K562 (cell line): ENCODE measurements around the gene BSDC1. TPM values are rescaled to one million over a fixed set of nuclear protein-coding genes. Genes with fewer than 3 reads are reported as not detected.

Experiments used
- BCOR ChIP-seq: fragments of 450-650 bp; IDR thresholded peaks from 2 replicates; pipeline ENCODE4 v1.6.1; 2016
- GTF2E2 ChIP-seq: fragments of 200-800 bp; sonication (Bioruptor generic); IDR thresholded peaks from 2 replicates; pipeline ENCODE4 v1.6.1; 2016; ENCODE audit warnings: missing genetic modification characterization, missing compliant biosample characterization
- KDM1A ChIP-seq, 2 experiments: fragments of 450-650 bp; IDR thresholded peaks; 2 replicates each; pipeline ENCODE4 v1.6.1; 2016; ENCODE audit warnings: mild to moderate bottlenecking in 2 of 2
- KLF6 ChIP-seq: fragments of 250-450 bp; sonication (Bioruptor Pico); IDR thresholded peaks from 2 replicates; pipeline ENCODE4 v1.4.0; 2020; ENCODE audit warnings: mild to moderate bottlenecking, moderate library complexity, borderline replicate concordance
- NCOR1 ChIP-seq: fragments of 450-650 bp; IDR thresholded peaks from 2 replicates; pipeline ENCODE4 v1.6.1; 2016; ENCODE audit warnings: mild to moderate bottlenecking, moderate library complexity
- PHTF2 ChIP-seq: fragments of 250-450 bp; sonication (Bioruptor Pico); IDR thresholded peaks from 2 replicates; pipeline ENCODE4 v1.5.0; 2021; ENCODE audit warnings: mild to moderate bottlenecking
- SRSF7 ChIP-seq: fragments of 200-400 bp; formaldehyde crosslinking; optimal IDR thresholded peaks from 2 replicates; pipeline ENCODE3; 2017; ENCODE audit warnings: mild to moderate bottlenecking, low read depth, low read length
- TAF9B ChIP-seq: fragments of 450-650 bp; IDR thresholded peaks from 2 replicates; pipeline ENCODE4 v1.6.1; 2018; ENCODE audit warnings: mild to moderate bottlenecking; ENCODE audit not compliant: partially characterized antibody
- ZFP1 ChIP-seq: fragments of 450-650 bp; formaldehyde crosslinking; IDR thresholded peaks from 2 replicates; pipeline ENCODE4 v1.4.0; 2020; ENCODE audit warnings: mild to moderate bottlenecking, mixed read lengths
- ZNF217 ChIP-seq: sonication (generic); formaldehyde crosslinking; IDR thresholded peaks from 2 replicates; pipeline ENCODE4 v1.8.0; 2022; ENCODE audit warnings: mild to moderate bottlenecking, missing genetic modification reagents
- ZNF41 ChIP-seq: fragments of 250-450 bp; sonication (Bioruptor Pico); conservative IDR thresholded peaks from 2 replicates; pipeline ENCODE4 v1.4.0; 2020; ENCODE audit warnings: mild to moderate bottlenecking
- polyA plus RNA-seq, 8 experiments: library from polyadenylated mRNA; depleted of rRNA in 4 of 8; stranded (reverse) in 5 of 8; unstranded in 3 of 8; fragments of >200 nt; fragmentation: Nextera tagmentation in 2 of 8; fragmentation: Illumina TruSeq in 1 of 8; extraction: Ambion mirVana in 2 of 8; extraction: Trizol in 1 of 8; gene quantifications; 2 replicates each; pipeline versions ENCODE4 v1.2.1 to v1.2.3, GENCODE V29; 2011 to 2014; ENCODE audit warnings: inconsistent platforms in 1 of 8, missing spikeins in 1 of 8
- total RNA-seq, 7 experiments: library from RNA; depleted of rRNA in 6 of 7; stranded (reverse); fragments of >200 nt in 6 of 7; fragmentation: Illumina TruSeq in 2 of 7; extraction: Trizol in 2 of 7; gene quantifications; 2 replicates each; pipeline versions ENCODE4 v1.2.1 to v1.2.3, GENCODE V29; 2011 to 2021; ENCODE audit warnings: low replicate concordance in 1 of 7
- TF ChIP-seq, protein P1 (sequence below): IDR thresholded peaks from 3 replicates; pipeline ENCODE4 v1.6.1; 2011; ENCODE audit warnings: borderline replicate concordance, mild to moderate bottlenecking, moderate library complexity; ENCODE audit not compliant: insufficient read length; ENCODE audit errors: extremely low read depth
- TF ChIP-seq, protein P2 (sequence below): fragments of 450-650 bp; IDR thresholded peaks from 2 replicates; pipeline ENCODE4 v1.6.1; 2018; ENCODE audit warnings: mild to moderate bottlenecking, low read depth; ENCODE audit not compliant: partially characterized antibody
- TF ChIP-seq, protein P3 (sequence below): fragments of 250-450 bp; sonication (Bioruptor Pico); IDR thresholded peaks from 2 replicates; pipeline ENCODE4 v1.4.0; 2020
- TF ChIP-seq, protein P4 (sequence below): sonication (generic); formaldehyde crosslinking; IDR thresholded peaks from 2 replicates; pipeline ENCODE4 v1.8.1; 2023; ENCODE audit warnings: mild to moderate bottlenecking, missing genetic modification reagents

BSDC1 gene
- total and polyA plus RNA-seq, 9 of the 15 experiments (the other 6 are each of a cell fraction or from before 2014, with no cell fraction given) = 10.2 to 96.8 (median 73.1) TPM

DNA sequence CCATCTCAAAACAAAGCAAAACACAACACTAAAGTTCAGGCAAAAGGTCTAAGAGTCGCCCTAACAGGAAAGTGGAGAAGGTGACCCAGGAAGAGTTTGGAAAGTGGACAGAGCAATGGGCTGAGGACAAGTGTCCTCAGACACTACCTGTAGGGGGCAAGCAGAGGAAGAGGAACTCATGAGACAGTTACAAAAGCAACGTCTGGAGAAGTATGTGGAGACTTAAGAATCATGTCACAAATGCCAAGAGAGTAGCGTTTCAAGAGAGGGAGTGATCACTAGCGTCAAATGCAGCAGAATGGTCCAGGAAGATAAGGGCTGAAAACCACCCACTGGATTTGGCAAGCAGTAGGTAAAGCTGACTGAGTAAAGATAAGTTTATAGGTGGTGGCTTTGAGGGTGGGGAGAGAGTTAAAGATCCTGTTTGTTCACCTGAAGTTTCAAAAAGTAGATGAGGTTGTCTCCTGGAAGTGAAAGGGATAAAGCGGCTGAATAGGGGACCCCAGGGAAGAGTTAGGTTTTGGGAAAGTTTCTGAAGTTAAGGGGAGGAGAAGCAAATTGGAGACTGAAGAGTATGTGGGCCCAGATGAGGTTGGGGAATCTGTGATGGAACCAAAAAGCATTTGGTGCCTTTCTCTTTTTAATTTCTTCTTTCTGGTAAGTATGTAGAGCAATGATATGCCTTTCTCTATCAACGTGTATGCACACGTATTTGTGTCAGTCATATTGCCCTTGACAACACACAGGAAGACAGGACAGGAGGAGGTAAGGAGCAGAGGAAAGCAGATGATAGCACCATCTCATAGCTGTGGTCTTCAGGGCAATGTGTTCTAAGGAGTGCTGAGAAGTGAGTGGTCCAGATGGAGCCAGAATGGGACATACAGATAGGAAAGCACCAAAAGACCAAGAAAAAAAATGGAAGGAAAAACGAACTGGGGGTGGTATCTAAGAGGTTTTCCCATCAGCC lies 3.1 kb downstream of the BSDC1 start (continued):
- TF ChIP-seq KDM1A (IDR thresholded peaks at IDR 0.05) (peak; percentile 96 to 97), GTF2E2 (tag) (no peak), KLF6 (no peak), ZFP1 (CRISPR knock-in tag) (no peak), BCOR (peak; percentile 93), NCOR1 (peak; percentile 99), ZNF217 (CRISPR knock-in tag) (no peak), PHTF2 (CRISPR knock-in tag) (no peak), SRSF7 (no peak), ZNF41 (no peak), TAF9B (peak; percentile 69)
- TF ChIP-seq, protein P1, sequence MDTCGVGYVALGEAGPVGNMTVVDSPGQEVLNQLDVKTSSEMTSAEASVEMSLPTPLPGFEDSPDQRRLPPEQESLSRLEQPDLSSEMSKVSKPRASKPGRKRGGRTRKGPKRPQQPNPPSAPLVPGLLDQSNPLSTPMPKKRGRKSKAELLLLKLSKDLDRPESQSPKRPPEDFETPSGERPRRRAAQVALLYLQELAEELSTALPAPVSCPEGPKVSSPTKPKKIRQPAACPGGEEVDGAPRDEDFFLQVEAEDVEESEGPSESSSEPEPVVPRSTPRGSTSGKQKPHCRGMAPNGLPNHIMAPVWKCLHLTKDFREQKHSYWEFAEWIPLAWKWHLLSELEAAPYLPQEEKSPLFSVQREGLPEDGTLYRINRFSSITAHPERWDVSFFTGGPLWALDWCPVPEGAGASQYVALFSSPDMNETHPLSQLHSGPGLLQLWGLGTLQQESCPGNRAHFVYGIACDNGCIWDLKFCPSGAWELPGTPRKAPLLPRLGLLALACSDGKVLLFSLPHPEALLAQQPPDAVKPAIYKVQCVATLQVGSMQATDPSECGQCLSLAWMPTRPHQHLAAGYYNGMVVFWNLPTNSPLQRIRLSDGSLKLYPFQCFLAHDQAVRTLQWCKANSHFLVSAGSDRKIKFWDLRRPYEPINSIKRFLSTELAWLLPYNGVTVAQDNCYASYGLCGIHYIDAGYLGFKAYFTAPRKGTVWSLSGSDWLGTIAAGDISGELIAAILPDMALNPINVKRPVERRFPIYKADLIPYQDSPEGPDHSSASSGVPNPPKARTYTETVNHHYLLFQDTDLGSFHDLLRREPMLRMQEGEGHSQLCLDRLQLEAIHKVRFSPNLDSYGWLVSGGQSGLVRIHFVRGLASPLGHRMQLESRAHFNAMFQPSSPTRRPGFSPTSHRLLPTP = no peak
- TF ChIP-seq, protein P2, sequence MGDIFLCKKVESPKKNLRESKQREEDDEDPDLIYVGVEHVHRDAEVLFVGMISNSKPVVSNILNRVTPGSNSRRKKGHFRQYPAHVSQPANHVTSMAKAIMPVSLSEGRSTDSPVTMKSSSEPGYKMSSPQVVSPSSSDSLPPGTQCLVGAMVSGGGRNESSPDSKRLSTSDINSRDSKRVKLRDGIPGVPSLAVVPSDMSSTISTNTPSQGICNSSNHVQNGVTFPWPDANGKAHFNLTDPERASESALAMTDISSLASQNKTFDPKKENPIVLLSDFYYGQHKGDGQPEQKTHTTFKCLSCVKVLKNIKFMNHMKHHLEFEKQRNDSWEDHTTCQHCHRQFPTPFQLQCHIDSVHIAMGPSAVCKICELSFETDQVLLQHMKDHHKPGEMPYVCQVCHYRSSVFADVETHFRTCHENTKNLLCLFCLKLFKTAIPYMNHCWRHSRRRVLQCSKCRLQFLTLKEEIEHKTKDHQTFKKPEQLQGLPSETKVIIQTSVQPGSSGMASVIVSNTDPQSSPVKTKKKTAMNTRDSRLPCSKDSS = no peak
- TF ChIP-seq, protein P3, sequence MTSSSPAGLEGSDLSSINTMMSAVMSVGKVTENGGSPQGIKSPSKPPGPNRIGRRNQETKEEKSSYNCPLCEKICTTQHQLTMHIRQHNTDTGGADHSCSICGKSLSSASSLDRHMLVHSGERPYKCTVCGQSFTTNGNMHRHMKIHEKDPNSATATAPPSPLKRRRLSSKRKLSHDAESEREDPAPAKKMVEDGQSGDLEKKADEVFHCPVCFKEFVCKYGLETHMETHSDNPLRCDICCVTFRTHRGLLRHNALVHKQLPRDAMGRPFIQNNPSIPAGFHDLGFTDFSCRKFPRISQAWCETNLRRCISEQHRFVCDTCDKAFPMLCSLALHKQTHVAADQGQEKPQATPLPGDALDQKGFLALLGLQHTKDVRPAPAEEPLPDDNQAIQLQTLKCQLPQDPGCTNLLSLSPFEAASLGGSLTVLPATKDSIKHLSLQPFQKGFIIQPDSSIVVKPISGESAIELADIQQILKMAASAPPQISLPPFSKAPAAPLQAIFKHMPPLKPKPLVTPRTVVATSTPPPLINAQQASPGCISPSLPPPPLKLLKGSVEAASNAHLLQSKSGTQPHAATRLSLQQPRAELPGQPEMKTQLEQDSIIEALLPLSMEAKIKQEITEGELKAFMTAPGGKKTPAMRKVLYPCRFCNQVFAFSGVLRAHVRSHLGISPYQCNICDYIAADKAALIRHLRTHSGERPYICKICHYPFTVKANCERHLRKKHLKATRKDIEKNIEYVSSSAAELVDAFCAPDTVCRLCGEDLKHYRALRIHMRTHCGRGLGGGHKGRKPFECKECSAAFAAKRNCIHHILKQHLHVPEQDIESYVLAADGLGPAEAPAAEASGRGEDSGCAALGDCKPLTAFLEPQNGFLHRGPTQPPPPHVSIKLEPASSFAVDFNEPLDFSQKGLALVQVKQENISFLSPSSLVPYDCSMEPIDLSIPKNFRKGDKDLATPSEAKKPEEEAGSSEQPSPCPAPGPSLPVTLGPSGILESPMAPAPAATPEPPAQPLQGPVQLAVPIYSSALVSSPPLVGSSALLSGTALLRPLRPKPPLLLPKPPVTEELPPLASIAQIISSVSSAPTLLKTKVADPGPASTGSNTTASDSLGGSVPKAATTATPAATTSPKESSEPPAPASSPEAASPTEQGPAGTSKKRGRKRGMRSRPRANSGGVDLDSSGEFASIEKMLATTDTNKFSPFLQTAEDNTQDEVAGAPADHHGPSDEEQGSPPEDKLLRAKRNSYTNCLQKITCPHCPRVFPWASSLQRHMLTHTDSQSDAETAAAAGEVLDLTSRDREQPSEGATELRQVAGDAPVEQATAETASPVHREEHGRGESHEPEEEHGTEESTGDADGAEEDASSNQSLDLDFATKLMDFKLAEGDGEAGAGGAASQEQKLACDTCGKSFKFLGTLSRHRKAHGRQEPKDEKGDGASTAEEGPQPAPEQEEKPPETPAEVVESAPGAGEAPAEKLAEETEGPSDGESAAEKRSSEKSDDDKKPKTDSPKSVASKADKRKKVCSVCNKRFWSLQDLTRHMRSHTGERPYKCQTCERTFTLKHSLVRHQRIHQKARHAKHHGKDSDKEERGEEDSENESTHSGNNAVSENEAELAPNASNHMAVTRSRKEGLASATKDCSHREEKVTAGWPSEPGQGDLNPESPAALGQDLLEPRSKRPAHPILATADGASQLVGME (CRISPR knock-in tag) = 0 out of 2 replicates have a peak, but pooled peaks have one; percentile 55
- TF ChIP-seq, protein P4, sequence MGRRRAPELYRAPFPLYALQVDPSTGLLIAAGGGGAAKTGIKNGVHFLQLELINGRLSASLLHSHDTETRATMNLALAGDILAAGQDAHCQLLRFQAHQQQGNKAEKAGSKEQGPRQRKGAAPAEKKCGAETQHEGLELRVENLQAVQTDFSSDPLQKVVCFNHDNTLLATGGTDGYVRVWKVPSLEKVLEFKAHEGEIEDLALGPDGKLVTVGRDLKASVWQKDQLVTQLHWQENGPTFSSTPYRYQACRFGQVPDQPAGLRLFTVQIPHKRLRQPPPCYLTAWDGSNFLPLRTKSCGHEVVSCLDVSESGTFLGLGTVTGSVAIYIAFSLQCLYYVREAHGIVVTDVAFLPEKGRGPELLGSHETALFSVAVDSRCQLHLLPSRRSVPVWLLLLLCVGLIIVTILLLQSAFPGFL (CRISPR knock-in tag) = no peak
